Psoas muscle (tissue), 8 donors: ENCODE results near the gene ABCA12. TPM values are rescaled to one million over a fixed set of nuclear protein-coding genes. Genes with fewer than 3 reads are reported as not detected.

Experiments used
- ATAC-seq, 4 donors: fragments of 200-7000 bp; cut with Tn5 transposase; one replicate each; pipeline ENCODE4 v1.9.1; 2020; ENCODE audit warnings: moderate library complexity in 3 of 4, mild to moderate bottlenecking in 2 of 4
- DNase-seq, 2 donors: peaks; one replicate each; pipeline ENCODE4 v3.0.0-alpha.2; 2020
- H3K27ac ChIP-seq: fragments of 200-600 bp; one replicate; pipeline ENCODE4 v1.8.0; 2022
- H3K27me3 ChIP-seq, 3 donors: fragments of 200-600 bp in 1 of 3; one replicate each; pipeline versions ENCODE4 v1.6.1 to v1.8.0; 2013 to 2022; ENCODE audit warnings: low read length in 2 of 3, mild to moderate bottlenecking in 2 of 3, moderate library complexity in 1 of 3; ENCODE audit not compliant: insufficient read depth in 3 of 3
- H3K36me3 ChIP-seq, 2 donors: fragments of 200-600 bp in 1 of 2; one replicate each; pipeline versions ENCODE4 v1.6.1 to v1.8.0; 2013 to 2022; ENCODE audit warnings: low read depth in 1 of 2, mild to moderate bottlenecking in 1 of 2, moderate library complexity in 1 of 2; ENCODE audit not compliant: insufficient read depth in 1 of 2
- H3K4me1 ChIP-seq: fragments of 200-600 bp; one replicate; pipeline ENCODE4 v1.8.0; 2022
- H3K4me3 ChIP-seq: fragments of 200-600 bp; one replicate; pipeline ENCODE4 v1.8.0; 2022; ENCODE audit warnings: mild to moderate bottlenecking
- H3K9me3 ChIP-seq: fragments of 200-600 bp; one replicate; pipeline ENCODE4 v1.8.0; 2022
- WGBS, 3 donors: extraction: QIAGEN DNeasy Blood & Tissue Kit; methylation state at CpG; one replicate each; pipeline versions ENCODE4 v1.1.6 to v1.1.7; 2013; 5-methylcytosine and 5-hydroxymethylcytosine counted together
- intact Hi-C, 2 donors: fragments of 100-400 bp; cut with DNase I; formaldehyde crosslinking; loops; one replicate each; pipeline versions ENCODE4 v1.11.0 to v1.14.2; 2022
- polyA plus RNA-seq, 3 donors: library from polyadenylated mRNA; stranded (reverse); fragments of 200-250 nt; gene quantifications; one replicate each; pipeline ENCODE4 v1.2.3, GENCODE V29; 2013
- total RNA-seq, 4 donors: library from RNA; stranded (reverse); fragmentation: NEBNext Ultra II Directional in 2 of 4; extraction: Animal tissue kit (Norgen Biotek cat#: 25700) in 2 of 4; gene quantifications; one replicate each; pipeline versions ENCODE4 v1.2.1 to v1.2.4, GENCODE V29; 2021 to 2023
- TF ChIP-seq, protein P1 (sequence below): fragments of 200-600 bp; IDR thresholded peaks from one replicate; pipeline ENCODE4 v1.8.0; 2022; ENCODE audit warnings: antibody characterized with exemption
- donor health status: healthy with polysubstance abuse.
- donor health status: DM: no; HTN: no; CAD: no; lungs with moderate emphysema.
- donor health status: Bipolar disorder and iron deficiency.
- donor health status: healthy.
- donor health status: DM: yes; HTN: yes; CAD: no.
- donor health status: DM: no; HTN: no; CAD: no.
- donor health status: DM: no; HTN: no; CAD: no.
- donor health status: DM: yes; HTN: yes; CAD: no.

Gene ABCA12
- total and polyA plus RNA-seq, 7 donors, result not detected

DNA sequence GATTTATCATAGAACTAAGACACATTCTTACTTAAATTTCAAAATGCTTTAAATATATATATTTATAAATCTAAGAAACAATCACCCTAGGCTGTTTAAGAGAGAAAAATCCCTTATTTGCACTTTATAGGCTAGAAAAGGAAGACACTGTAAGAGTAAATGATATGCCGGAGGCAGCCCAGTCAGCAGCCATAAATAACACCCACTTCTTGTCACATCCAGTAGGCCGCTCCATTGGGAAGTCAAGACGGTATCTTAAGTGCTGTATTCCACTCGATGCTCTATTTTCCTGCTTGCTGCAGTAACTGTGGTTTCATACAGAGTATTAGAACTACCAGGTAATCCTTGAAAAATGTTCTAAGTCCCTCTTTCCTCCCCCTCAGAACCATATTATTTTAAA lies 57.9 kb downstream of the ABCA12 start:
- Histone ChIP-seq H3K27ac (no peak overlapping the region), H3K4me1 (no peaks in the 10 kb centered on the region), H3K36me3 (no peaks in the 10 kb centered on the region), H3K27me3 (no peaks in the 10 kb centered on the region), H3K4me3 (no peak overlapping the region), H3K9me3 (no peaks in the 10 kb centered on the region)
- 35 to 49% (median 43%) methylated on average over 4 of the region's 4 CpGs for WGBS, 3 donors
- TF ChIP-seq, protein P1, sequence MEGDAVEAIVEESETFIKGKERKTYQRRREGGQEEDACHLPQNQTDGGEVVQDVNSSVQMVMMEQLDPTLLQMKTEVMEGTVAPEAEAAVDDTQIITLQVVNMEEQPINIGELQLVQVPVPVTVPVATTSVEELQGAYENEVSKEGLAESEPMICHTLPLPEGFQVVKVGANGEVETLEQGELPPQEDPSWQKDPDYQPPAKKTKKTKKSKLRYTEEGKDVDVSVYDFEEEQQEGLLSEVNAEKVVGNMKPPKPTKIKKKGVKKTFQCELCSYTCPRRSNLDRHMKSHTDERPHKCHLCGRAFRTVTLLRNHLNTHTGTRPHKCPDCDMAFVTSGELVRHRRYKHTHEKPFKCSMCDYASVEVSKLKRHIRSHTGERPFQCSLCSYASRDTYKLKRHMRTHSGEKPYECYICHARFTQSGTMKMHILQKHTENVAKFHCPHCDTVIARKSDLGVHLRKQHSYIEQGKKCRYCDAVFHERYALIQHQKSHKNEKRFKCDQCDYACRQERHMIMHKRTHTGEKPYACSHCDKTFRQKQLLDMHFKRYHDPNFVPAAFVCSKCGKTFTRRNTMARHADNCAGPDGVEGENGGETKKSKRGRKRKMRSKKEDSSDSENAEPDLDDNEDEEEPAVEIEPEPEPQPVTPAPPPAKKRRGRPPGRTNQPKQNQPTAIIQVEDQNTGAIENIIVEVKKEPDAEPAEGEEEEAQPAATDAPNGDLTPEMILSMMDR, result no peak
- DNase-seq, result no peak
- ATAC-seq, result no peak
- intact Hi-C loops, result no loop called here

DNA sequence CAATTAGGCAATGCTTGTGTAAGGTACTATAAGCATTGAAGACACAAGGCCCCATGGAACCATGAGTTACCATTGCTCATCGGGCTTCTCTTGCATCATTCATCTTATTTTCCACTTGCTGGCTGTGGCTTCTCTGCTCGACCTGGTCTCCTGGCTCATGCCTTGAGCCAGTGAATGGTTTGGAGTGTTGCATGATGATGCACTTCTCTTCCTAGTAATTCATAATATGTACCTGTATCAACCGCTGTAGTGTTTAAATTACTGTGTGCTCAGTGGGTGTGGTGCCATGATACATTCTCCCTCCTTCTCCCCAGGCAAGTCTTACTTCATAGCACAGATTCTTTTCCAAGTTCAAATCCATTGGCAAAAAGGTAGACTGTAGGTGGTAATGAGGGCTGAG lies 66.8 kb downstream of the ABCA12 start:
- intact Hi-C loops, result no loop called here
- no peaks in the 10 kb centered on the region for H3K4me1 ChIP-seq
- H3K27ac ChIP-seq, result no peak overlapping the region
- no peaks in the 10 kb centered on the region for H3K9me3 ChIP-seq
- no peak overlapping the region for H3K4me3 ChIP-seq
- no peaks in the 10 kb centered on the region for H3K36me3 ChIP-seq
- no peaks in the 10 kb centered on the region for H3K27me3 ChIP-seq
- DNase-seq (no peak), ATAC-seq (no peak)
- WGBS, 3 donors, result 76 to 77% (median 76%) methylated on average over 3 of the region's 3 CpGs
- TF ChIP-seq, protein P1, result no peak

GRCh38 chr2:215068399-215068798 lies 70.0 kb downstream of the ABCA12 start:
- H3K4me1 ChIP-seq, result no peaks in the 10 kb centered on the region
- no peaks in the 10 kb centered on the region for H3K9me3 ChIP-seq
- no peaks in the 10 kb centered on the region for H3K27me3 ChIP-seq
- DNase-seq (no peak), ATAC-seq (no peak)
- H3K4me3 ChIP-seq, result no peak overlapping the region
- H3K27ac ChIP-seq, result no peak overlapping the region
- TF ChIP-seq, protein P1, result no peak
- no peaks in the 10 kb centered on the region for H3K36me3 ChIP-seq
- 65 to 80% (median 66%) methylated on average over 2 of the region's 2 CpGs for WGBS, 3 donors
- intact Hi-C loops, result no loop called here

- ATAC-seq, result no peak
- Histone ChIP-seq H3K27me3 (no peaks in the 10 kb centered on the region), H3K4me1 (no peaks in the 10 kb centered on the region), H3K27ac (no peak overlapping the region), H3K4me3 (no peak overlapping the region), H3K36me3 (no peaks in the 10 kb centered on the region), H3K9me3 (no peaks in the 10 kb centered on the region)
- WGBS, 3 donors, result 75 to 78% (median 76%) methylated on average over 2 of the region's 2 CpGs
- intact Hi-C loops, result no loop called here
- DNase-seq, result no peak
- TF ChIP-seq, protein P1, result no peak
Measured at GRCh38 chr2:215066124-215066523, 72.3 kb downstream of the ABCA12 start.

- Histone ChIP-seq H3K27ac (no peak overlapping the region), H3K4me3 (no peak overlapping the region), H3K27me3 (no peaks in the 10 kb centered on the region), H3K36me3 (no peaks in the 10 kb centered on the region), H3K9me3 (no peaks in the 10 kb centered on the region), H3K4me1 (no peaks in the 10 kb centered on the region)
- TF ChIP-seq, protein P1, result no peak
- intact Hi-C loops, result no loop called here
- no peak for ATAC-seq
- WGBS, 3 donors, result 53 to 62% (median 56%) methylated on average over 2 of the region's 2 CpGs
- no peak for DNase-seq
Measured at GRCh38 chr2:215063526-215063925, 74.9 kb downstream of the ABCA12 start.
